Skeletal muscle tissue (tissue), 4 donors: ENCODE measurements around the gene CCL26. TPM values are rescaled to one million over a fixed set of nuclear protein-coding genes. Genes with fewer than 3 reads are reported as not detected.

Experiments
- H3K27ac ChIP-seq: one replicate; pipeline ENCODE4 v1.7.0; 2013; ENCODE audit warnings: mild to moderate bottlenecking, low read depth, low read length, inconsistent platforms
- H3K27me3 ChIP-seq, 3 donors: one replicate each; pipeline ENCODE4 v1.7.0; 2013; ENCODE audit warnings: low read length in 3 of 3; ENCODE audit not compliant: control insufficient read depth in 3 of 3, insufficient read depth in 3 of 3
- H3K36me3 ChIP-seq, 3 donors: one replicate each; pipeline ENCODE4 v1.7.0; 2013; ENCODE audit warnings: low read length in 3 of 3; ENCODE audit not compliant: control insufficient read depth in 3 of 3, insufficient read depth in 3 of 3
- H3K4me1 ChIP-seq, 3 donors: one replicate each; pipeline ENCODE4 v1.7.0; 2013; ENCODE audit warnings: low read length in 3 of 3, mild to moderate bottlenecking in 3 of 3; ENCODE audit not compliant: control insufficient read depth in 3 of 3, insufficient read depth in 3 of 3
- H3K4me3 ChIP-seq, 3 donors: one replicate each; pipeline ENCODE4 v1.7.0; 2013; ENCODE audit warnings: low read length in 3 of 3
- H3K9ac ChIP-seq, 3 donors: one replicate each; pipeline ENCODE4 v1.7.0; 2013; ENCODE audit warnings: low read length in 3 of 3, mild to moderate bottlenecking in 3 of 3, moderate library complexity in 2 of 3, low read depth in 1 of 3
- H3K9me3 ChIP-seq, 3 donors: one replicate each; pipeline ENCODE4 v1.7.0; 2013; ENCODE audit warnings: low read length in 3 of 3; ENCODE audit not compliant: control insufficient read depth in 3 of 3
- total RNA-seq: library from RNA; depleted of rRNA; stranded (reverse); fragments of >200 nt; gene quantifications from one replicate; pipeline ENCODE4 v1.2.3, GENCODE V29; 2014
- donor health status: Osteomylitis.

CCL26 gene
- total RNA-seq, 1 donor from 2014 or later = not detected

GRCh38 chr7:75811894-75812678 is 40.1 kb upstream of the CCL26 start:
- Histone ChIP-seq H3K27me3 (peaks cover 0 to 9% (median 3%) of the 10 kb centered on the region in 3 donors), H3K36me3 (no peaks in the 10 kb centered on the region), H3K9ac (no peak overlapping the region), H3K4me3 (no peak overlapping the region), H3K27ac (no peak overlapping the region), H3K4me1 (no peaks in the 10 kb centered on the region), H3K9me3 (peaks cover 0 to 3% (median 0%) of the 10 kb centered on the region in 3 donors)

GRCh38 chr7:75809396-75809795 is 37.4 kb upstream of the CCL26 start:
- H3K9ac ChIP-seq = no peak overlapping the region
- peaks cover 5 to 6% (median 6%) of the 10 kb centered on the region in 3 donors for H3K9me3 ChIP-seq
- no peaks in the 10 kb centered on the region for H3K36me3 ChIP-seq
- no peak overlapping the region for H3K4me3 ChIP-seq
- no peaks in the 10 kb centered on the region for H3K27me3 ChIP-seq
- no peak overlapping the region for H3K27ac ChIP-seq
- H3K4me1 ChIP-seq = no peaks in the 10 kb centered on the region

- H3K9me3 ChIP-seq = peaks cover 5 to 6% (median 6%) of the 10 kb centered on the region in 3 donors
- no peak overlapping the region for H3K4me3 ChIP-seq
- H3K9ac ChIP-seq = no peak overlapping the region
- no peaks in the 10 kb centered on the region for H3K36me3 ChIP-seq
- no peaks in the 10 kb centered on the region for H3K27me3 ChIP-seq
- no peak overlapping the region for H3K27ac ChIP-seq
- H3K4me1 ChIP-seq = no peaks in the 10 kb centered on the region
These were observed 36.1 kb upstream of the CCL26 start for GRCh38 chr7:75808106-75808505.

GRCh38 chr7:75807452-75807851 is 35.4 kb upstream of the CCL26 start:
- peaks cover 5 to 6% (median 6%) of the 10 kb centered on the region in 3 donors for H3K9me3 ChIP-seq
- no peaks in the 10 kb centered on the region for H3K4me1 ChIP-seq
- no peak overlapping the region for H3K4me3 ChIP-seq
- no peak overlapping the region for H3K9ac ChIP-seq
- no peak overlapping the region for H3K27ac ChIP-seq
- no peaks in the 10 kb centered on the region for H3K27me3 ChIP-seq
- no peaks in the 10 kb centered on the region for H3K36me3 ChIP-seq

- H3K4me1 ChIP-seq = no peaks in the 10 kb centered on the region
- no peaks in the 10 kb centered on the region for H3K36me3 ChIP-seq
- H3K27me3 ChIP-seq = no peaks in the 10 kb centered on the region
- peaks cover 5 to 6% (median 6%) of the 10 kb centered on the region in 3 donors for H3K9me3 ChIP-seq
- H3K9ac ChIP-seq = no peak overlapping the region
- H3K27ac ChIP-seq = no peak overlapping the region
- no peak overlapping the region for H3K4me3 ChIP-seq
These were observed 34.7 kb upstream of the CCL26 start for GRCh38 chr7:75806560-75807307.

GRCh38 chr7:75804705-75805104 is 32.7 kb upstream of the CCL26 start:
- no peak overlapping the region for H3K9ac ChIP-seq
- H3K27me3 ChIP-seq = no peaks in the 10 kb centered on the region
- no peaks in the 10 kb centered on the region for H3K36me3 ChIP-seq
- no peak overlapping the region for H3K27ac ChIP-seq
- H3K4me3 ChIP-seq = no peak overlapping the region
- peaks cover 5 to 6% (median 6%) of the 10 kb centered on the region in 3 donors for H3K9me3 ChIP-seq
- H3K4me1 ChIP-seq = no peaks in the 10 kb centered on the region

GRCh38 chr7:75804004-75804403 is 32.0 kb upstream of the CCL26 start:
- Histone ChIP-seq H3K4me3 (no peak overlapping the region), H3K4me1 (no peaks in the 10 kb centered on the region), H3K36me3 (no peaks in the 10 kb centered on the region), H3K9ac (no peak overlapping the region), H3K27me3 (no peaks in the 10 kb centered on the region), H3K27ac (no peak overlapping the region), H3K9me3 (peaks cover 5 to 6% (median 6%) of the 10 kb centered on the region in 3 donors)

GRCh38 chr7:75802552-75802821 is 30.5 kb upstream of the CCL26 start:
- H3K4me3 ChIP-seq = no peak overlapping the region
- no peaks in the 10 kb centered on the region for H3K4me1 ChIP-seq
- H3K27me3 ChIP-seq = peaks cover 0 to 2% (median 0%) of the 10 kb centered on the region in 3 donors
- H3K27ac ChIP-seq = no peak overlapping the region
- H3K9ac ChIP-seq = no peak overlapping the region
- peaks cover 4 to 6% (median 5%) of the 10 kb centered on the region in 3 donors for H3K9me3 ChIP-seq
- no peaks in the 10 kb centered on the region for H3K36me3 ChIP-seq

- Histone ChIP-seq H3K9me3 (no peaks in the 10 kb centered on the region), H3K27me3 (peaks cover 0 to 2% (median 0%) of the 10 kb centered on the region in 3 donors), H3K4me1 (peaks cover 0 to 9% (median 0%) of the 10 kb centered on the region in 3 donors), H3K9ac (no peak overlapping the region), H3K4me3 (no peak overlapping the region), H3K27ac (no peak overlapping the region), H3K36me3 (no peaks in the 10 kb centered on the region)
These were observed 26.8 kb upstream of the CCL26 start for GRCh38 chr7:75798770-75799169.

- no peak overlapping the region for H3K9ac ChIP-seq
- H3K4me3 ChIP-seq = no peak overlapping the region
- H3K4me1 ChIP-seq = peaks cover 0 to 13% (median 4%) of the 10 kb centered on the region in 3 donors
- no peak overlapping the region for H3K27ac ChIP-seq
- no peaks in the 10 kb centered on the region for H3K9me3 ChIP-seq
- peaks cover 0 to 2% (median 0%) of the 10 kb centered on the region in 3 donors for H3K27me3 ChIP-seq
- no peaks in the 10 kb centered on the region for H3K36me3 ChIP-seq
These were observed 24.4 kb upstream of the CCL26 start for GRCh38 chr7:75796420-75796819.
